ENCODE data around the gene CCL21.
"Not testable (repeated sequence)": the region's sequence is repeated elsewhere in the genome, so short reads cannot be mapped to it uniquely, and the experiment has no call there.

Gene CCL21

GRCh38 chr9:34710023-34710422 is at the start of gene CCL21:
CCL21 (minus strand) TSS chr9:34710136; CDS start chr9:34710066, 70 bp downstream.
- DNase-seq = no peak

- no peak for DNase-seq
Observed at GRCh38 chr9:34759432-34760134, 49.6 kb upstream of the CCL21 start.

- not testable (repeated sequence) for DNase-seq
Observed at GRCh38 chr9:34750320-34750719, 40.4 kb upstream of the CCL21 start.

- no peak for DNase-seq
Observed at GRCh38 chr9:34746526-34746925, 36.6 kb upstream of the CCL21 start.

- DNase-seq = no peak
Observed at GRCh38 chr9:34744295-34745221, 34.6 kb upstream of the CCL21 start.

- DNase-seq = no peak
Observed at GRCh38 chr9:34742710-34743109, 32.8 kb upstream of the CCL21 start.

- no peak for DNase-seq
Observed at GRCh38 chr9:34741628-34742027, 31.7 kb upstream of the CCL21 start.

GRCh38 chr9:34740176-34740575 is 30.2 kb upstream of the CCL21 start:
- not testable (repeated sequence) for DNase-seq

- DNase-seq = no peak
Observed at GRCh38 chr9:34737677-34738260, 27.8 kb upstream of the CCL21 start.

GRCh38 chr9:34734720-34735119 is 24.8 kb upstream of the CCL21 start:
- no peak for DNase-seq

GRCh38 chr9:34732886-34733285 is 22.9 kb upstream of the CCL21 start:
- no peak for DNase-seq

- no peak for DNase-seq
Observed at GRCh38 chr9:34732478-34732877, 22.5 kb upstream of the CCL21 start.

- no peak for DNase-seq
Observed at GRCh38 chr9:34723141-34723540, 13.2 kb upstream of the CCL21 start.

GRCh38 chr9:34719769-34720025 is 9.8 kb upstream of the CCL21 start:
- DNase-seq = not testable (repeated sequence)

GRCh38 chr9:34719021-34719768 is 9.3 kb upstream of the CCL21 start:
- DNase-seq = no peak

GRCh38 chr9:34717996-34718614 is 8.2 kb upstream of the CCL21 start:
- DNase-seq = no peak

GRCh38 chr9:34716711-34717110 is 6.8 kb upstream of the CCL21 start:
- no peak for DNase-seq

GRCh38 chr9:34715639-34716215 is 5.8 kb upstream of the CCL21 start:
- DNase-seq = no peak

- DNase-seq = no peak
Observed at GRCh38 chr9:34714007-34714406, 4.1 kb upstream of the CCL21 start.

GRCh38 chr9:34712140-34712539 is 2.2 kb upstream of the CCL21 start:
- no peak for DNase-seq

- DNase-seq = no peak
Observed at GRCh38 chr9:34709196-34709978, 549 bp downstream of the CCL21 start.

GRCh38 chr9:34707130-34707529 is 2.8 kb downstream of the CCL21 start:
- no peak for DNase-seq

Data from activated CD4-positive, alpha-beta T cell treated with anti-CD3 and anti-CD28 coated beads for 1 hour (primary cell).